ENCODE measurements around the gene COTL1. TPM values are rescaled to one million over a fixed set of nuclear protein-coding genes. Genes with fewer than 3 reads are reported as not detected.

COTL1 gene
- total and polyA plus RNA-seq, 5 experiments from 2014 or later, result 99.1 to 512 (median 341) TPM

DNA sequence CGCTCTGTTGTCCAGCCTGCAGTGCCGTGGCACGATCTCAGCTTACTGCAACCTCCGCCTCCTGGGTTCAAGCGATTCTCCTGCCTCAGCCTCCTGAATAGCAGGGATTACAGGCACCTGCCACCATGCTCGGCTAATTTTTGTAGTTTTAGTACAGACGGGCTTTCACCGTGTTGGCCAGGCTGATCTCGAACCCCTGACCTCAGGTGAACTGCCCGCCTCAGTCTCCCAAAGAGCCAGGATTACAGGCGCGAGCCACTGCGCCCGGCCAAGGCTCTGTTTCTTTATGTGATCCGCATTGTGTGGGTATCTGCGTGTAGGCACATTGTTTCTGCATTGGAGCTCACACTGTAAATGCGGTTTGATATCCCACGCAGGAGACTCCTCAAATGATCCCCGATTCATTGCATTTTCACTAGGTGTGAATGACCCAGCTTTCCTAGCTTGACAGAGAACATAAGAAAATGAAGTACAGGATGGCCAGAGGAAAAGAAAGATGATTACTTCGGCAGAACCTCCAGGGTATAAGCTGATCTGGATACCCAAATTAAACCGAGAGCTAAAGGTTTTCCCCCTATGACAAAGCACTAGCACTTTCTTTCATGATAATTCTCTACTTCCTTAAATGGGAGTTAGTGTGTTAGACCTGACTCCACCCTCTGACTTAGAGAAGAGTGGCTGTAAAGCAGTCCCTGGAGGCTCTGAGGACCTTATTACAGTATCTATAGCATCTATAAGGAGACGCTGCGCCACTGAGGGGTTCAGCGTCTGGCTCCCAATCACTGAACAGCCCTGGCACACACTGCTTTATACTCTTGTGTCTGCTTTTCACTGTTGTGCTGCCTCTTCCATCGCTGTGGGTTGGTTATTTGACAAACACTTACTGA is 17.3 kb downstream of the COTL1 start:
- Mint-ChIP-seq H3K4me3 (peak overlapping the region; percentile 79 to 96 (median 88)), H3K27ac (peak overlapping the region; percentile 89 to 99 (median 96)), H3K4me1 (peaks cover 50 to 92% (median 88%) of the 10 kb centered on the region in 4 donors), H3K9me3 (no peaks in the 10 kb centered on the region), H3K36me3 (peaks cover 0 to 7% (median 4%) of the 10 kb centered on the region in 3 donors), H3K27me3 (no peaks in the 10 kb centered on the region)
- peak in 4 of 10 donors; percentile 17 to 61 (median 53) for DNase-seq
- ATAC-seq, result peak; percentile 63 to 68
- POLR2A ChIA-PET, result interaction anchor here (0.6 to 9.6 kb wide), 15 partner anchors 8 to 367 kb away, joined by 3 to 141 read pairs (median 7); partner anchors contain the start of genes COTL1 and MEAK7

DNA sequence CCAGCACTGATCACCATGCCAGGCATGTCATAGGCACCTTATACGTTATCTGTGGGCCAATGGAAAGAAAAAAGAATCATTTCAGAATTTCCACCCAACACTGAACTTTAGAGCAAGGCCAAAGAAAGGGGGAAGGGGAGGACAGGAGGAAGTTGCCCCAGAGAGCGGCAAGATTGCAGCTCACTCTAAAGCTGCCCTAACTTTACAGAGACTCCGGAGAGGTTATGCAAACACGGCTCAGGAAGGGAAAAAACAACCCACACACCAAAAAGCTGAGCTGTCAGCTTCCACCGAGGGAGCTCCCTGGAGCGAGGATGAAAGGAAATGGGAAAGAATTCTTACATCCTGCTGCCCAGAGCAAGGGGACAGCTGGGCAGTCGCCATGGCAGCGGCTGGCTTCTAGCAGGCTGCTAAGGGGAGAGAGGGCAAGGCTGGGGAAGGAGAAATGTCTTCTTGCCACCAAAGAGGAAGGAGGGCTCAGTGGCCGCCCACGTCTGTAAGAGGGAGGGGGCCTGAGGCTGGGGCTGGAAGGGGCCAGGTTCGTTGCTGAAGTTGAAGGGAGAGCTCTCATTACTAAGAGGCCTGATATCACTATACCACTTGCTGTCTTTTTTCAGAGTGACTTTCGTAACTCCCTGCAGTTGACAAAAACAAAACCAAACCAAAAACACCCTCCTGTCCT is 18.2 kb downstream of the COTL1 start:
- ATAC-seq (peak; percentile 49 to 51), DNase-seq (peak in 8 of 10 donors; percentile 26 to 75 (median 41))
- Mint-ChIP-seq H3K4me1 (peaks cover 53 to 91% (median 88%) of the 10 kb centered on the region in 4 donors), H3K4me3 (peak overlapping the region; percentile 79 to 96 (median 89)), H3K9me3 (no peaks in the 10 kb centered on the region), H3K27me3 (no peaks in the 10 kb centered on the region), H3K36me3 (peaks cover 0 to 7% (median 0%) of the 10 kb centered on the region in 3 donors), H3K27ac (peak overlapping the region; percentile 89 to 99 (median 96))
- POLR2A ChIA-PET, result interaction anchor here (0.7 to 9.6 kb wide), 12 partner anchors 9 to 95 kb away, joined by 4 to 141 read pairs (median 8); partner anchors contain the start of genes COTL1 and MEAK7

DNA sequence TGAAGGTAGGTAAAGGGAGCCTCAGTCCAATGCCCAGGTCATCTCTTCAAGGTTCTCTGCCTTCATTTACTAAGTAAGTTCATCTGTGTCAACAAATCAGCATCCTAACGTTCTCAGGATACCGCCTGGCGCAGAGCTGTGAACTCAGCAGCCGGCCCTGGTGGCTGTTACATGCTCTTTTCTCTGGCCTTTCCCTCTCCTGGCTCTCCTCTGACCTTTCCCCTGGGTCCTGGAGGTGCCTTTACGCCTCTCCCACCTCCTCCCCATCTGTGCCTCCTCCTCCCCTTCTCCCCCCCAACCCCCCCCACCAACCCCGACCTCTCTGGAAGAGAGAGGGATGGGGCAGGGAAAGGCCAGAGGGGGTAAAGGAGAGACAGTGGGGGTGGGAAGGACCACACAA is 19.5 kb downstream of the COTL1 start:
- Mint-ChIP-seq H3K9me3 (no peaks in the 10 kb centered on the region), H3K36me3 (peaks cover 0 to 9% (median 2%) of the 10 kb centered on the region in 3 donors), H3K27me3 (no peaks in the 10 kb centered on the region), H3K4me3 (peak overlapping the region; percentile 53 to 88 (median 78)), H3K27ac (peak overlapping the region; percentile 93 to 99 (median 97)), H3K4me1 (peaks cover 54 to 94% (median 90%) of the 10 kb centered on the region in 4 donors)
- POLR2A ChIA-PET, result interaction anchor here (1.0 to 9.6 kb wide), 10 partner anchors 8 to 94 kb away, joined by 3 to 141 read pairs (median 4); partner anchors contain the start of genes COTL1 and MEAK7
- ATAC-seq (no peak), DNase-seq (no peak)

DNA sequence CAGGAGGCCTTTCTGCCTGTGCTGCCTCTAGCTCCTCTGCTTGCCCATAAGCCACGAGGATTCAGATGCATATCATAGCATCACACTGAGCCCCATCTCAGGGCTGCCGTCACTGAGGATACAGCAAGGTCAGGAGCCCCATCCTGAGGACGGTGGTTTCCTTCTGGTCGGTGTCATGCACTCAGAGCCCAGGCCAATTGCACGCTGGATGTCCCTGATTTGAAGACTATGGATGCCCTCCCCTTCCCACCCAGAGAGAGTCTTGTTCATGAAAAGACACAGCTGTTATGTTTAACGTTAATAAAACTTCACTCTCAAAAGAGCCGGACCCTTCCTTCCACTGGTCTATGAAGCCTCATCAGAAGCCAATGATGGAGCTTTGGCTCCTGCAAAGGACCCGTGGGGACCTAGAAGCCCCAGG is 19.9 kb downstream of the COTL1 start:
- ATAC-seq, result peak; percentile 6 to 22
- peak overlapping the region; percentile 53 to 88 (median 78) for H3K4me3 Mint-ChIP-seq
- peaks cover 53 to 94% (median 90%) of the 10 kb centered on the region in 4 donors for H3K4me1 Mint-ChIP-seq
- peaks cover 0 to 8% (median 2%) of the 10 kb centered on the region in 3 donors for H3K36me3 Mint-ChIP-seq
- no peaks in the 10 kb centered on the region for H3K9me3 Mint-ChIP-seq
- peak overlapping the region; percentile 93 to 99 (median 97) for H3K27ac Mint-ChIP-seq
- H3K27me3 Mint-ChIP-seq, result no peaks in the 10 kb centered on the region
- POLR2A ChIA-PET, result interaction anchor here (0.6 to 9.6 kb wide), 15 partner anchors 9 to 481 kb away, joined by 3 to 141 read pairs (median 4); partner anchors contain the start of genes COTL1 and MBTPS1
- peak in 4 of 10 donors; percentile 25 to 37 (median 32) for DNase-seq

DNA sequence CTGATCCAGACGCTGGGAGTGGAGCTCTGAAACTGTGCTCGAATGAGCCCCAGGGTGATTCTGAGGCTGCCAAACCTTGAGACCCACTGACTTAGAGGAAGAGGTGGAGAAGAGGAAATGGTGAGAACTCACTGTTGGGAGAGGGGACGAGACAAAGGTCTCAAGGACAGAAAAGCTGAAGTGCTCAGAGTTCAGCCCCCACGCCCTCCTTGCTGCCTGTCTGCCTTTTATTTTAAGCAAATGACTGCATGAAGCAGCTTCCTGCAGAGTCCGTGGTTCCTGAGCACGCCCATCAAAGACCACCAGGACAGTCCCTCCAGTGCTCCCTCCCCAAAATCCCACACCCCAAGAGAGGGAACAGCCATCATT is 20.4 kb downstream of the COTL1 start:
- DNase-seq (no peak), ATAC-seq (no peak)
- peaks cover 0 to 11% (median 2%) of the 10 kb centered on the region in 3 donors for H3K36me3 Mint-ChIP-seq
- H3K9me3 Mint-ChIP-seq, result no peaks in the 10 kb centered on the region
- peak overlapping the region; percentile 93 to 99 (median 97) for H3K27ac Mint-ChIP-seq
- POLR2A ChIA-PET, result interaction anchor here (0.6 to 9.6 kb wide), 15 partner anchors 8 to 481 kb away, joined by 3 to 141 read pairs (median 4); partner anchors contain the start of genes COTL1 and MBTPS1
- H3K27me3 Mint-ChIP-seq, result no peaks in the 10 kb centered on the region
- peak overlapping the region; percentile 53 to 88 (median 78) for H3K4me3 Mint-ChIP-seq
- H3K4me1 Mint-ChIP-seq, result peaks cover 56 to 94% (median 91%) of the 10 kb centered on the region in 4 donors

DNA sequence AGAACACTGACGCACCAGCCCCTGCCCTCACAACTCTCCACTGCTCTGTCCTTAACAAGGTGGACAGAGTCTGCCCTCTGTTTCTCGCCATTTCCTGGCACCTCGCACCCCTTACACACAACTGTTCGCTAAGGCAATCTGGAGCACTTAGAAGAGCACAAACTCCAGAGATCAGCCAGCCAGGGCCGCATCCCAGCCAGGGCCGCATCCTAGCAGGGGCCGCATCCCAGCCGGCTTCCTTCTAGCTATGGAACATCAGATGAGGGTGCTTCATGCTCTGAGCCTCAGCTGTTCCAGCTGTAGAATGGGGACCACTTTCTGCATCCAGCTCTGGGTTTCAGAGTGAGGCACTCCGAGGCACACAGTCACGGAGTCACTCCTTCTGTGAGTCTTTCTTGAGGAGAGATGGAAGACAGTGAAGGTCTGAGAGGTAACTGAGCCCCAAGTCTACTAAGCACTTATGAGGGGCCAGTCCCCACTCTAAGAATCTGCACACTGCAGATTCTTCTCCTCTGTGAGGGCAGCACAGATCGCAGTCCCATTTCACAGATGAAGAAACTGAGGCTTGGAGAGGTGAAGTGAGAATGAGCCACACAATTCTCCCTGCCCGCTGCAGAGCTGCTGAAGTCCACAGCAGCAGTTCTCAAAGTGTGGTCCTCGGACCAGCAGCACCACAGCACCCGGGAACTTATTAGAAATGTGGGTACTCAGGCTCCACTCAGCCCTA is 20.9 kb downstream of the COTL1 start:
- H3K9me3 Mint-ChIP-seq, result no peaks in the 10 kb centered on the region
- peaks cover 0 to 16% (median 2%) of the 10 kb centered on the region in 3 donors for H3K36me3 Mint-ChIP-seq
- POLR2A ChIA-PET, result interaction anchor here (0.6 to 9.6 kb wide), 15 partner anchors 8 to 480 kb away, joined by 3 to 141 read pairs (median 4); partner anchors contain the start of genes COTL1 and MBTPS1
- no peak for DNase-seq
- H3K27me3 Mint-ChIP-seq, result no peaks in the 10 kb centered on the region
- ATAC-seq, result no peak
- H3K4me3 Mint-ChIP-seq, result peak overlapping the region; percentile 43 to 88 (median 78)
- peak overlapping the region; percentile 93 to 99 (median 97) for H3K27ac Mint-ChIP-seq
- H3K4me1 Mint-ChIP-seq, result peaks cover 60 to 95% (median 93%) of the 10 kb centered on the region in 4 donors

DNA sequence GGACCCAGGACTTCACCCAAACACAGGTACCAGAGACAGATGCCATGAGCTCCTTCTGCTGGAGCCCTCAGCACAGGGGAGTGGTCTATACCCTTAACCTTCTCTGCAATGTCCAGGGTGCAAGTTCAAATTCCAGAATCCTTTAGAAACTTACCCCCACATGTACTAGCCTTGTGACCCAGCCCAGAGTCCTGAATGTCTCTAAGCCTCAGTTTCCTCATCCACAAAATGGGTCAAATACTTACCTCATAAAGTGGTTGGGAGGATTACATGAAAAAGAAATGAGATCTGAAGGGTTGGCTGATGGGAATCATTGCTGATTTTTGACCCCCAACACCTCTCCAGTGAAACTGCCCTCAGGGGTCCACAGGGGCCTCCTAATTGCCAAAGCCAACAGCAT is 21.7 kb downstream of the COTL1 start:
- DNase-seq (no peak), ATAC-seq (no peak)
- H3K4me3 Mint-ChIP-seq, result peak overlapping the region in 9 of 10 donors; percentile 10 to 88 (median 78)
- H3K27me3 Mint-ChIP-seq, result no peaks in the 10 kb centered on the region
- H3K4me1 Mint-ChIP-seq, result peaks cover 55 to 90% (median 87%) of the 10 kb centered on the region in 4 donors
- POLR2A ChIA-PET, result interaction anchor here (1.0 to 9.6 kb wide), 4 partner anchors 11 to 81 kb away, joined by 4 to 141 read pairs (median 58); partner anchors contain the start of gene COTL1
- peak overlapping the region; percentile 93 to 99 (median 97) for H3K27ac Mint-ChIP-seq
- H3K36me3 Mint-ChIP-seq, result peaks cover 0 to 17% (median 2%) of the 10 kb centered on the region in 3 donors
- H3K9me3 Mint-ChIP-seq, result no peaks in the 10 kb centered on the region

DNA sequence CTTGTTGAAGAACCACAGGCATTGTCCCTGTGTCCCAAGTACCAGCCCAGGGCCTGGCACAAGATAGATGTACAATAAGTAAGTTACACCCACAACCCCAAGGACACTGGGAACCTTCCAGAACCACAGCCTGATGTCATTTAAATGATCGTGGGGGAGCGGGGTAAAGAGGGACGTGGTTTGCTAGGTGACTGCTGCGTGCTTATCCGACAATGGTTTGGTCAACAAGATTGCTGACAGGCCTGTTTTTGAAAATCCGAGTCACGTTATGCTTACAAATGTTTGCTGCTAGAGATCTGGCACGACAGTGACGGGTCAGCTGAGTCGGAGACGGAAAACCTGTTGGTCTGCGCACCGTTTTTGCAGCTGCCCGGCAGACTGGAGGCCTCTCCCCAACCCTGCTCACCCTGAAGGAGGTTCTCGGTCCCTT is 22.8 kb downstream of the COTL1 start:
- POLR2A ChIA-PET, result interaction anchor here (0.6 to 2.0 kb wide), 6 partner anchors 9 to 353 kb away, joined by 3 to 16 read pairs (median 4); partner anchors contain the start of gene COTL1
- H3K9me3 Mint-ChIP-seq, result no peaks in the 10 kb centered on the region
- peak overlapping the region; percentile 93 to 99 (median 97) for H3K27ac Mint-ChIP-seq
- DNase-seq, result no peak
- H3K27me3 Mint-ChIP-seq, result no peaks in the 10 kb centered on the region
- peaks cover 48 to 83% (median 77%) of the 10 kb centered on the region in 4 donors for H3K4me1 Mint-ChIP-seq
- peaks cover 0 to 17% (median 6%) of the 10 kb centered on the region in 3 donors for H3K36me3 Mint-ChIP-seq
- peak overlapping the region; percentile 78 to 91 (median 83) for H3K4me3 Mint-ChIP-seq
- no peak for ATAC-seq

DNA sequence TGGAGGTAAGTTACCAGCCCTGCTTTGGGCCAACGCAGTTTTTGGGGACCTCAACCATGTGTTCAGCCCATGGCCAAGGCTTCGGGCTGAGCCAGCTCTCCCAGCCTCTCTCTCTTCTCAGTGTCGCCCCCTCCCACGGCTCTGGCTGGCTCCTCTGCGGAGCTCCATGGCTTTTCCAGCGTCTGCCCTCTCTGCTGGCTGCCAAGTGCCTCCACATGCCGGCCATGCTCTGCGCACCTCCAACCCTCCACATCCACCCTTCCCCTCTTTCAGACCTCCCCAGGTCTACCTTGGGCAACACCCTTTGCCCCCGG is 23.2 kb downstream of the COTL1 start:
- POLR2A ChIA-PET, result interaction anchor here (0.6 to 2.0 kb wide), 17 partner anchors 9 to 353 kb away, joined by 3 to 16 read pairs (median 4); partner anchors contain the start of gene COTL1
- Mint-ChIP-seq H3K36me3 (peaks cover 0 to 18% (median 9%) of the 10 kb centered on the region in 3 donors), H3K27ac (peak overlapping the region; percentile 93 to 99 (median 97)), H3K9me3 (no peaks in the 10 kb centered on the region), H3K27me3 (no peaks in the 10 kb centered on the region), H3K4me3 (peak overlapping the region; percentile 78 to 91 (median 83)), H3K4me1 (peaks cover 46 to 81% (median 73%) of the 10 kb centered on the region in 4 donors)
- no peak for DNase-seq
- ATAC-seq, result peak in 1 of 2 donors; percentile 17

DNA sequence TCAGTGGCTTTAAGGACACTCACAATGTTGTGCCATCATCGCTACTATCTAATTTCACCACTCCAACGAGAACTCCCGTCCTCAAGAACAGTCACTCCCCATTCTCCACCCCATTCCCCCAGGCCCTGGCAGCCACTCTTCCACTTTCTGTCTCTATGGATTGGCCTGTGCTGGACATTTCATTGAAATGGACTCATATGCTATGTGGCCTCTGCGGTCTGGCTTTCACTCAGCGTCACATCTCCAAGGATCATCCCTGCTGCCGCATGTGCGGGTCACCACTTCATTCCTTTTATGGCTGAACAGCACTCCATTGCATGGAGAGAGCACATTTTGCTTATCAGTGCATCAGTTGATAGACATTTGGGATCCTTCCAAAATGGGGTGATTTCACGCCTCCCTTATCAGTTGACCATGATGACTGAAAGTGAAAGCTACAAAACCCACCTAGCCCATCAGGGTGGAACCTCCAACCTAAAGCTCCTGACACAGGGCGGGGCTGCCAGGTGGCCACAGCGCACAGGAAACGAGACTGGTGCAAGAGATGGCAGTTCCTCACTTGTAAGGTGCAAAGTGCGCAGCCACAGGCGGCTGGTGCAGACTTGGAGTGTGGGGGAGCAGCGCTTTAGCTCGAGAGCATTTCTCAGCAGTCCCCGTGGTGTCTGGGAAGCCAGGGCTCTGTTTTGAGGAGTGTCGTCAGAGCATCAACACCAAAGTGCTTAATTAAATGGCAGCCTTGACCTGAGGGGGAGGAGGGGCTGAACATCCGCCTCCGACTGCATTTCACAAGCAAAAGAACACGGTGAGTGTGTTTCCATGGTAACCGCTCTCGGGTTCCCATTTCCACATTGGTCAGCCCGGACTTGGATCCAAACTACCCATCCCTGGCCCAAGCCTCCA is 23.8 kb downstream of the COTL1 start:
- H3K36me3 Mint-ChIP-seq, result peaks cover 0 to 24% (median 13%) of the 10 kb centered on the region in 3 donors
- H3K27me3 Mint-ChIP-seq, result no peaks in the 10 kb centered on the region
- peak; percentile 84 to 90 for ATAC-seq
- POLR2A ChIA-PET, result interaction anchor here (0.6 to 2.3 kb wide), 19 partner anchors 7 to 587 kb away, joined by 3 to 16 read pairs (median 4); partner anchors contain the start of gene COTL1
- H3K9me3 Mint-ChIP-seq, result no peaks in the 10 kb centered on the region
- H3K4me3 Mint-ChIP-seq, result peak overlapping the region; percentile 78 to 91 (median 83)
- DNase-seq, result peak; percentile 51 to 89 (median 76)
- peaks cover 41 to 77% (median 67%) of the 10 kb centered on the region in 4 donors for H3K4me1 Mint-ChIP-seq
- H3K27ac Mint-ChIP-seq, result peak overlapping the region; percentile 93 to 99 (median 97)
